Common myeloid progenitor, CD34-positive (primary cell): ENCODE results near the gene SMIM44.
A peak's percentile ranks its signal among the peaks of the same experiment; 100 is the strongest.
"Not testable (repeated sequence)": the region's sequence is repeated elsewhere in the genome, so short reads cannot be mapped to it uniquely, and the experiment has no call there.

Experiments used
- CTCF ChIA-PET: fragments of 350-600 bp; sonication (Branson Sonifier 250); formaldehyde crosslinking; loops from one replicate; lab custom pipeline; 2021; ENCODE audit warnings: antibody characterized with exemption; lab: Charles Lee
- POLR2A ChIA-PET: fragments of 350-600 bp; sonication (Branson Sonifier 250); formaldehyde crosslinking; loops from one replicate; lab custom pipeline; 2021; ENCODE audit warnings: antibody characterized with exemption; lab: Charles Lee
- DNase-seq, 3 donors: peaks; one replicate each; pipeline versions ENCODE4 v3.0.0 to v3.0.0-alpha.2; 2013
- H3K27ac ChIP-seq, 2 experiments: 1 replicate in 1 of 2; 2 replicates in 1 of 2; pipeline ENCODE4 v1.7.0; 2013; ENCODE audit warnings: inconsistent platforms in 2 of 2, low read length in 2 of 2, mild to moderate bottlenecking in 2 of 2, low read depth in 1 of 2, moderate library complexity in 1 of 2; ENCODE audit not compliant: severe bottlenecking in 2 of 2, insufficient read depth in 1 of 2, poor library complexity in 1 of 2
- H3K27me3 ChIP-seq, 5 experiments: replicated peaks in 2 of 5; 1 replicate in 3 of 5; 2 replicates in 2 of 5; pipeline versions ENCODE4 v1.6.1 to v1.7.0; 2013; ENCODE audit warnings: low read length in 4 of 5, mild to moderate bottlenecking in 2 of 5, moderate library complexity in 2 of 5, inconsistent platforms in 1 of 5; ENCODE audit not compliant: insufficient read depth in 5 of 5, control insufficient read depth in 4 of 5
- H3K36me3 ChIP-seq, 4 experiments: 1 replicate in 2 of 4; 2 replicates in 2 of 4; pipeline versions ENCODE4 v1.6.1 to v1.7.0; 2013; ENCODE audit warnings: low read length in 3 of 4, control low read depth in 1 of 4, mild to moderate bottlenecking in 1 of 4; ENCODE audit not compliant: control insufficient read depth in 4 of 4, insufficient read depth in 4 of 4
- H3K4me1 ChIP-seq, 4 experiments: 1 replicate in 3 of 4; 2 replicates in 1 of 4; pipeline versions ENCODE4 v1.6.1 to v1.7.1; 2013; ENCODE audit warnings: low read length in 3 of 4, mild to moderate bottlenecking in 3 of 4, control low read depth in 1 of 4, inconsistent platforms in 1 of 4, moderate library complexity in 1 of 4; ENCODE audit not compliant: control insufficient read depth in 4 of 4, insufficient read depth in 4 of 4; ENCODE audit errors: control extremely low read depth in 1 of 4
- H3K4me3 ChIP-seq, 7 experiments: 1 replicate in 4 of 7; 2 replicates in 3 of 7; pipeline versions ENCODE4 v1.5.1 to v1.7.0; 2013; ENCODE audit warnings: mild to moderate bottlenecking in 7 of 7, low read length in 6 of 7, moderate library complexity in 6 of 7, inconsistent platforms in 2 of 7, low read depth in 2 of 7, control low read depth in 1 of 7; ENCODE audit not compliant: insufficient read depth in 4 of 7, control insufficient read depth in 1 of 7; ENCODE audit errors: extremely low read depth in 1 of 7
- H3K9me3 ChIP-seq, 5 experiments: 1 replicate in 4 of 5; 2 replicates in 1 of 5; pipeline versions ENCODE4 v1.6.1 to v1.7.1; 2013; ENCODE audit warnings: low read length in 4 of 5, mild to moderate bottlenecking in 2 of 5, inconsistent platforms in 1 of 5, low read depth in 1 of 5, moderate library complexity in 1 of 5; ENCODE audit not compliant: control insufficient read depth in 4 of 5, insufficient read depth in 2 of 5; ENCODE audit errors: control extremely low read depth in 1 of 5
- WGBS: methylation state at CpG from one replicate; pipeline ENCODE4 v1.1.5; 2013; ENCODE audit not compliant: insufficient coverage; 5-methylcytosine and 5-hydroxymethylcytosine counted together

The SMIM44 gene

GRCh38 chr19:3511506-3512251 is 28.4 kb upstream of the SMIM44 start:
- DNase-seq = no peak
- WGBS = 95% methylated on average over 23 of the region's 26 CpGs

GRCh38 chr19:3510727-3511126 is 27.5 kb upstream of the SMIM44 start:
- WGBS = 96% methylated on average over 19 of the region's 22 CpGs
- DNase-seq = no peak
- Histone ChIP-seq H3K27me3 (no peaks in the 10 kb centered on the region), H3K4me1 (peaks cover 0 to 25% (median 17%) of the 10 kb centered on the region in 4 experiments), H3K36me3 (peaks cover 0 to 42% (median 23%) of the 10 kb centered on the region in 4 experiments), H3K9me3 (no peaks in the 10 kb centered on the region), H3K4me3 (no peak overlapping the region), H3K27ac (no peak overlapping the region)
- CTCF ChIA-PET = no interaction called here
- POLR2A ChIA-PET = no interaction called here

More at GRCh38 chr19:3511506-3512251, 28.4 kb upstream of the SMIM44 start:
- ChIA-PET POLR2A (interaction anchor here (1.4 kb wide), 1 partner anchor 25 kb away, joined by 3 read pairs; no protein-coding TSS in a partner anchor), CTCF (interaction anchor here (0.8 kb wide), 1 partner anchor 23 kb away, joined by 3 read pairs; no protein-coding TSS in a partner anchor)
- no peaks in the 10 kb centered on the region for H3K9me3 ChIP-seq
- peaks cover 0 to 24% (median 15%) of the 10 kb centered on the region in 4 experiments for H3K4me1 ChIP-seq
- H3K27ac ChIP-seq = no peak overlapping the region
- H3K36me3 ChIP-seq = peaks cover 0 to 43% (median 24%) of the 10 kb centered on the region in 4 experiments
- no peaks in the 10 kb centered on the region for H3K27me3 ChIP-seq
- H3K4me3 ChIP-seq = no peak overlapping the region

GRCh38 chr19:3509566-3509989 is 26.3 kb upstream of the SMIM44 start:
- Histone ChIP-seq H3K4me3 (no peak overlapping the region), H3K27ac (no peak overlapping the region), H3K9me3 (no peaks in the 10 kb centered on the region), H3K27me3 (no peaks in the 10 kb centered on the region), H3K36me3 (peaks cover 0 to 40% (median 23%) of the 10 kb centered on the region in 4 experiments), H3K4me1 (peaks cover 0 to 37% (median 27%) of the 10 kb centered on the region in 4 experiments)
- CTCF ChIA-PET = no interaction called here
- no peak for DNase-seq
- 97% methylated on average over 13 of the region's 15 CpGs for WGBS
- POLR2A ChIA-PET = no interaction called here

- 90% methylated on average over 23 of the region's 23 CpGs for WGBS
- Histone ChIP-seq H3K4me1 (peaks cover 0 to 37% (median 27%) of the 10 kb centered on the region in 4 experiments), H3K36me3 (peaks cover 0 to 40% (median 22%) of the 10 kb centered on the region in 4 experiments), H3K4me3 (no peak overlapping the region), H3K27ac (no peak overlapping the region), H3K27me3 (no peaks in the 10 kb centered on the region), H3K9me3 (no peaks in the 10 kb centered on the region)
- peak in 1 of 3 donors; percentile 19 for DNase-seq
- ChIA-PET CTCF (no interaction called here), POLR2A (no interaction called here)
Measured at GRCh38 chr19:3508771-3509535, 25.7 kb upstream of the SMIM44 start.

GRCh38 chr19:3508121-3508661 is 24.9 kb upstream of the SMIM44 start:
- CTCF ChIA-PET, POLR2A ChIA-PET, H3K4me3 ChIP-seq: not testable (repeated sequence)

GRCh38 chr19:3507371-3508120 is 24.3 kb upstream of the SMIM44 start:
- Histone ChIP-seq H3K27me3 (no peaks in the 10 kb centered on the region), H3K27ac (peak overlapping the region in 1 of 2 experiments; percentile 89), H3K36me3 (peaks cover 0 to 36% (median 22%) of the 10 kb centered on the region in 4 experiments), H3K9me3 (no peaks in the 10 kb centered on the region), H3K4me1 (peaks cover 0 to 37% (median 27%) of the 10 kb centered on the region in 4 experiments), H3K4me3 (peak overlapping the region in 6 of 7 experiments; percentile 52 to 96 (median 86))
- CTCF ChIA-PET = interaction anchor here (0.5 to 1.3 kb wide), 3 partner anchors 11 to 891 kb away, joined by 3 to 4 read pairs (median 3); no protein-coding TSS in a partner anchor
- POLR2A ChIA-PET = interaction anchor here (0.9 kb wide), 1 partner anchor 26 kb away, joined by 3 read pairs; no protein-coding TSS in a partner anchor
- WGBS = 84% methylated on average over 19 of the region's 31 CpGs
- DNase-seq = peak in 2 of 3 donors; percentile 11 to 15

More at GRCh38 chr19:3508121-3508661, 24.9 kb upstream of the SMIM44 start:
- not testable (repeated sequence) for H3K27ac ChIP-seq, H3K27me3 ChIP-seq, H3K9me3 ChIP-seq, DNase-seq
- WGBS = 100% methylated on average over 8 of the region's 18 CpGs
- Histone ChIP-seq H3K36me3 (peaks cover 0 to 37% (median 22%) of the 10 kb centered on the region in 4 experiments), H3K4me1 (peaks cover 0 to 37% (median 27%) of the 10 kb centered on the region in 4 experiments)
